Activated naive CD8-positive, alpha-beta T cell (primary cell): Measurements from ENCODE around the gene CFAP45.

Experiments
- H3K27ac Mint-ChIP-seq: one replicate; pipeline ENCODE4 v1.8.0; 2021; ENCODE audit warnings: mixed read lengths
- H3K27me3 Mint-ChIP-seq: one replicate; pipeline ENCODE4 v1.8.0; 2021; ENCODE audit warnings: mixed read lengths
- H3K36me3 Mint-ChIP-seq: one replicate; pipeline ENCODE4 v1.8.0; 2021; ENCODE audit warnings: mixed read lengths
- H3K4me1 Mint-ChIP-seq: one replicate; pipeline ENCODE4 v1.8.0; 2021; ENCODE audit warnings: low read depth, mixed read lengths
- H3K4me3 Mint-ChIP-seq: one replicate; pipeline ENCODE4 v1.8.0; 2021; ENCODE audit warnings: mild to moderate bottlenecking, mixed read lengths
- H3K9me3 Mint-ChIP-seq: one replicate; pipeline ENCODE4 v1.8.0; 2021; ENCODE audit warnings: low read depth, mixed read lengths

CFAP45 gene

DNA sequence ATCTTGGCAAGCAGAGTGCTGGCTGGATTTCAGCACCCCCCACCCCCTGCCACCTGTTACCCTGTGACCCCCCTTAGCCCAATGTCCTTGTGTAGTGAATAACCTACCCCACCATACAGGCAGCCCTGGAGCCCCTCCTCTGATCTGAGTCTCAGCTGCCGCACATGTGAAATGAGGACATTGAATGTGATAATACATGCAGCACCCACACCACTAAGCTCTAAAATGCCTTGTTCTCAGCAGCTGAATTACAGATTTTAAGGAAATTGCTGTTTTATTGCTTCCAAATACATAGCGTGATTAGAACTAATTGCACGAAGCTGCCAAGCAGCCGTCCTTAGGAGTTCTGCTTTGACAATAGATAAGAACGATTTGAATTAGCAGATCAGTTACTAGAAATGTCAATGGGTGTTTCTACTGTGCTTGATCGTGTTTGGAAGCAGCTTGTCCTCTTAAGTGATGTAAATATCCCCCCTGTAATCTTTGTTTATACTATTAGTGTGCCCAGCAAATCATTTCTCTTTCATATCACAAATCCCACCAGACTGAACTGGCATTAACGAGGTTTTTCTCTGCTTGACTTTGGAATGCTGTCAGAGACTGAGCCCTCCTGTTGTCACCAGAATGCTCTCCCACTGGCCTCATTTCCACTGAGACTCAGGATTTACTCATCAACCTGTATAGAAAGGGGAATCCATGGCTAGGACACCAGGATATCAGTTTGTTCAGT lies 68.4 kb downstream of the CFAP45 start:
- Mint-ChIP-seq H3K4me3 (no peak overlapping the region), H3K27me3 (no peaks in the 10 kb centered on the region), H3K27ac (no peak overlapping the region), H3K4me1 (peaks cover 30% of the 10 kb centered on the region), H3K36me3 (peaks cover 13% of the 10 kb centered on the region), H3K9me3 (no peaks in the 10 kb centered on the region)

DNA sequence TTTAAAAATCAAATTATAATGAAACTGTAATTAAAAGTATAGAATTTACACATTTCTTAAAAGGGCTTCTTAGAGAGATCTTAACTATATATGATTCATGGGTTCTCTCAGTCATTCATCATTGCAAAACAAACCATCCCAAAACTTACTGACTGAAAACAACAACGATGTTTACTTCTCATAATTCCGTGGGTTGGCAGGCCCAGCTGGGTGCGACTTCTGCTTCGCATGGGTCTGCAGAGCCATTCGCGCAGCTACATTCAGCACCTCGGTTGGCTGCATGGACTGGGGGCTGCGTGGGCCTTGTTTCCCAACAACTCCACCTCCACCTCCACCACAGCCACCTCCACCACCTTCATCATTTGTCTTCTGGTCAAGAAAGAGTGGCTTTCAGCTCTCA lies 69.2 kb downstream of the CFAP45 start:
- Mint-ChIP-seq H3K4me1 (peaks cover 39% of the 10 kb centered on the region), H3K4me3 (no peak overlapping the region), H3K27me3 (no peaks in the 10 kb centered on the region), H3K36me3 (peaks cover 9% of the 10 kb centered on the region), H3K9me3 (no peaks in the 10 kb centered on the region), H3K27ac (no peak overlapping the region)

DNA sequence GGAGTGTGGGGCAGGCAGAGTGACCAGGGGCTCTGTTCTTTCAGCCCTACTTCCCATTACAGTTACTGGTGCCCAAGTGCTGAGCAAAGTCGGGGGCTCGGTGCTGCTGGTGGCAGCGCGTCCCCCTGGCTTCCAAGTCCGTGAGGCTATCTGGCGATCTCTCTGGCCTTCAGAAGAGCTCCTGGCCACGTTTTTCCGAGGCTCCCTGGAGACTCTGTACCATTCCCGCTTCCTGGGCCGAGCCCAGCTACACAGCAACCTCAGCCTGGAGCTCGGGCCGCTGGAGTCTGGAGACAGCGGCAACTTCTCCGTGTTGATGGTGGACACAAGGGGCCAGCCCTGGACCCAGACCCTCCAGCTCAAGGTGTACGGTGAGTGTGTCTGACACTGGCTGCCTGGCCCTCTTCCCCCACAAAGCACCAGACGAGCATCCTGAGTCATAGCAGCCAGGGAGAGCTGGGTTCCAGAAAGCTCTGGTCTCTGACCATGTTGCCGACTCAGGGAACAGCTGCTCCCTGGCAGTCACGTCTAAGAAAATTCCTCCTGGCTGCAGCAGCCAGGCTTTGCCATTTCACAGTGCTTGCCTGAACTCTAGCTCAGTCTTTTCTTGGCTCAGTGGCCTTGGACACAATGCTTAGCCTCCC lies 70.0 kb downstream of the CFAP45 start:
- no peaks in the 10 kb centered on the region for H3K27me3 Mint-ChIP-seq
- H3K4me3 Mint-ChIP-seq = no peak overlapping the region
- H3K4me1 Mint-ChIP-seq = peaks cover 47% of the 10 kb centered on the region
- H3K27ac Mint-ChIP-seq = no peak overlapping the region
- H3K36me3 Mint-ChIP-seq = peaks cover 7% of the 10 kb centered on the region
- H3K9me3 Mint-ChIP-seq = no peaks in the 10 kb centered on the region

DNA sequence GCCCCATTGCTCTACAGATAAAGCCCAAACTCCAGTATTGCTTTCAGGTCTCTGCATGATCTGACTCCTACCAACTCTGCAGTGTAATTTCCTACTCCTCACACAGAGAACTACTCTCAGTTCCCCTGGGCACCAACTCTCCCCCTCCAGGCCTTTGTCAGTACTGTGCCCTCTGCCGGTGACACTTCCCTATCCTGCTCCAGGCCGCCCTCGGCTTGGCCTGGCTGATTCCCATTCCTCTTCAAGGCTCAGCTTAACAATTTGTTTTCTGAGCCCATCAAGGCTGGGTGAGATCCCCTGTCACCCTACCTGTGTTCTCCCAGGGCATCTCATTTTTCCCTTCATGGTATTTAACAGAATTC lies 70.7 kb downstream of the CFAP45 start:
- peaks cover 7% of the 10 kb centered on the region for H3K36me3 Mint-ChIP-seq
- peaks cover 53% of the 10 kb centered on the region for H3K4me1 Mint-ChIP-seq
- peak overlapping the region; percentile 18 for H3K4me3 Mint-ChIP-seq
- H3K27ac Mint-ChIP-seq = no peak overlapping the region
- H3K27me3 Mint-ChIP-seq = no peaks in the 10 kb centered on the region
- no peaks in the 10 kb centered on the region for H3K9me3 Mint-ChIP-seq

DNA sequence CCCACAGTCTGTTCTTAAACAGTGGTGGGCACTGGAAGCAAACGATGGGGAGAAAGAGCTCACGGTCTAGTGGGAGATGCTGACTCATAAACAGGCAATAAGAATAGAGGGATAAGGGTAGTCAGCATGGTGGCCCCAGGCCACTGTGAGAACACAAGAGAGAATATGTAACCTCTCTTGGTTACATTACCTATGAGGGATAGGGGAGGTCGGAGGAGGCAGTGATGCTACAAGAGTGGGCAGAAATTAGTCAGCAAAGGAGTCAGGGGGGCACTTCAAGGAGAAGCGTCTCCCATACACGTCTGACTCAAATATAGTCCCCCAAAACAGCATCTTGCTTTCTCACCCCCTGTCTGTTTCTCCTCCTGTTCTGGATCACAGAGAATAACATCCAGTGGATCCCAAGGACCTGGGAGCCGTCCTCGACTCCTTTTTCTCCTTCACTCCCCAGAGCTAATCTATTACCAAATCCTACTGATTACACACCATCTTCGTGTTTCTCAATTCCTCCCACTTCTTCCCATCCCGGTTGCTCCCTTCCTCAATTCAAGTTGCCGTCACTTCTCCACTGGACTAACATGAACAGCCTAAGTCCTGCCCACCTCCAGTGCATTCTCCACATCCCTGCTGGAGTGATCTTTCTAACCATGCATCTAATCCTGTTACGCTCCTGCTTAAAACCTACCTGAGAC lies 71.2 kb downstream of the CFAP45 start:
- Mint-ChIP-seq H3K27ac (peak overlapping the region; percentile 38), H3K27me3 (no peaks in the 10 kb centered on the region), H3K4me3 (peak overlapping the region; percentile 18), H3K4me1 (peaks cover 55% of the 10 kb centered on the region), H3K36me3 (peaks cover 5% of the 10 kb centered on the region), H3K9me3 (no peaks in the 10 kb centered on the region)

DNA sequence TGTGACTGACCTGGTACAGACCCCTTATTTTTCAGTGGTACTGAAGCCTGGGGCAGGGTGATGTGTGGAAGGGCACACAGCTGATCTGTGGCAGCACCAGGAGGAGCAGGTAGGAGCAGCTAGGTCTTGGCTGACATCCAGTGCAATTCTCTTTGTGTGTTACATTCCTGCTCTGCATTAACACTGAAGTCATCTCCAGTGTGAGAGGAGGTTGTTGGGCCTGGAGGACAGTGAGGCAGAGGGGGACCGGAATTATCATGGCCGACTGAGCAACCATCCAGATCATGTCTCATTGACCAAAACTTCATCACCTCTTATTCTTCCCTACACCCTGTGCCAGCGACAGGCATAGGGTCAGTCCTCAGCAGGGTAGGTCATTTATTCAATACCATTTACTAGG lies 71.8 kb downstream of the CFAP45 start:
- Mint-ChIP-seq H3K27ac (peak overlapping the region; percentile 38), H3K36me3 (peaks cover 3% of the 10 kb centered on the region), H3K4me1 (peaks cover 55% of the 10 kb centered on the region), H3K27me3 (no peaks in the 10 kb centered on the region), H3K9me3 (no peaks in the 10 kb centered on the region), H3K4me3 (peak overlapping the region; percentile 7)

DNA sequence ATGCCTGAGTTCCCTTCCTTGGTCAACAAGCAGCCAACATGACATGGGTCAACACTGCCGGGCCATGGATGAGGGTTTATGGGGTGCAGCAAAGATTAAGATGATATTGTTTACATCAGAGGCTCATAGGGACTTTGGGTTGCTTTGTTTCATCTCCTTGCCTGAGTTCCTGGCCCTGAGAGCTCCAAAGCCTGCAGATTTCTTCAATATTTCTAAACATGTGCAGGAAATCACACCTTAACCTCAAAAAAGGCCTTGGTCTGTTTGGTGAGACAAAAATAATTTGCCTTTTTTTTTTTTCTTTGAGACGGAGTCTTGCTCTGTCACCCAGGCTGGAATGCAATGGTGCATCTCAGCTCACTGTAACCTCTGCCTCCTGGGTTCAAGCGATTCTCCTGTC lies 72.4 kb downstream of the CFAP45 start:
- Mint-ChIP-seq H3K4me3 (peak overlapping the region; percentile 30), H3K9me3 (no peaks in the 10 kb centered on the region), H3K4me1 (peaks cover 55% of the 10 kb centered on the region), H3K27ac (peak overlapping the region; percentile 83), H3K27me3 (no peaks in the 10 kb centered on the region), H3K36me3 (peaks cover 3% of the 10 kb centered on the region)

DNA sequence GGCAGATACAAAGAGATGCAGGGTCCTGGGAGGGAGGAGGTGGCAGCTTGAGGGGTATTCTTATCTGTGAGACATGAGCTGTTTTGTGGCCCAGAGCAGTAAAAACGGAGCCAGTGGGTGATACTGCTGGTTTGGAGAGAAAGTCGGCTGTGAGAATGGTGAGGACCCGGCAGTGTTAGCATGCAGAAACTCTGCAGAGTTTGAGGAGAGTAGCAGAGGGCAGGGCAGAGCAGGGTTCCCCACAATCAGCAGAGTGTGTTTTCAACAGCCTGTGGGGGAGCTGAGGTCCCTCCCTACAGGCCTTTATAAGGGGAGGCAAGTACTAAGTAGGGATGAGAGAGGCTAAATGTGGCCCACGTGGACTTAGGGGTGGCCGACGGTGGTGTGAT lies 72.9 kb downstream of the CFAP45 start:
- Mint-ChIP-seq H3K4me3 (peak overlapping the region; percentile 64), H3K27me3 (no peaks in the 10 kb centered on the region), H3K27ac (peak overlapping the region; percentile 83)

DNA sequence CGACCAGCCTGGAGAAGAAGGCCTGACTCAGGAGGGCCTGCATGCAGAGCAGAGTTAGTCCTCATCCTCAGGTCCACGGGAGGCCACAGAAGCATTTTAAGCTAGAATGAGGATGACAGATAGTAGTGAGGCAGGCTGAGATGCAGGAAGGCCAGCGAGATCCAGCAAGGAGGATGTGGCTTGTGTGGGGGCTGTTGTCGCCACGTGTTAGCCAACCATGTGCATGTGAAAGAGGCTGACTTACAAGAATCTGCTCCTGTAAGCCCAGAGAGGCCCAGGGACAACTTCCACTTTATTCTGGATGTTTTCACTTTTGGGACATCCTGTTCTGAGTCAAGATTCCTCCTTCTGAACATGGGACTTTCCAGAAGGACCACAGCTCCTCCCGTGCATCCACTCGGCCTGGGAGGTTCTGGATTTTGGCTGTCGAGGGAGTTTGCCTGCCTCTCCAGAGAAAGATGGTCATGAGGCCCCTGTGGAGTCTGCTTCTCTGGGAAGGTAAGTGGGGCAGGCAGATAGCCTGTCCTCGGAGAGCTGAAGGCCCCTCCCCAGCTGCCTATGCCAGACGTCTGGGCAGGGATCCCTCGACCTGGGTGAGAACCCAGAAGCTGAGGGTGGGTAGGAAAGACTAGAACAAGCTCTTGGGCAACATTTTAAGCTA lies 73.4 kb downstream of the CFAP45 start, which contains the start of gene SLAMF8:
SLAMF8 (plus strand) TSS at position 433 of the 661 bp plus-strand sequence; CDS start at position 459, 26 bp downstream.
- H3K27ac Mint-ChIP-seq = peak within 1 kb of the TSS; percentile 83
- no peaks in the 10 kb centered on the region for H3K36me3 Mint-ChIP-seq
- H3K9me3 Mint-ChIP-seq = no peaks in the 10 kb centered on the region
- H3K4me3 Mint-ChIP-seq = peak within 1 kb of the TSS; percentile 64
- no peaks in the 10 kb centered on the region for H3K27me3 Mint-ChIP-seq
- H3K4me1 Mint-ChIP-seq = peaks cover 55% of the 10 kb centered on the region

More for the DNA sequence above, 72.9 kb downstream of the CFAP45 start:
- no peaks in the 10 kb centered on the region for H3K36me3 Mint-ChIP-seq
- peaks cover 55% of the 10 kb centered on the region for H3K4me1 Mint-ChIP-seq
- no peaks in the 10 kb centered on the region for H3K9me3 Mint-ChIP-seq

DNA sequence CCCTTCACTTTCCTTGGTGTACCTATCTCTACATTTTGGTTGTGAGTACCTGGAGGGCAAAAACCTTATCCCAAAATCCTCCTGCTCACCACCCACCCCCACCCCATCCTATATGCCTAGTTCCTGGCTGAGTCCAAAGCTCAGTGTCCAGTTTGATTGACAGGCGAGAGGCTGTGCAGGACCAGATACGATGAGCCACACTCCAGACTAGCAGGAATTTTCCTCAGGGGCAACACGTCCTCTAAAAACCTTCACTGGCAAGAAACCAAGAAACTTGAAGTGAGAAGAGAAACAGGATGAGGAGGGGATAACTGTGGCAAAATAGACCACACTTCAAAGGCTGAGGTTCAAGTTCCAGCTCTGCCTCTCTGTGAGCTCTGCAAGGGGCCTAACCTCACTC lies 74.4 kb downstream of the CFAP45 start:
- no peaks in the 10 kb centered on the region for H3K36me3 Mint-ChIP-seq
- peak overlapping the region; percentile 83 for H3K27ac Mint-ChIP-seq
- H3K4me1 Mint-ChIP-seq = peaks cover 55% of the 10 kb centered on the region
- no peaks in the 10 kb centered on the region for H3K9me3 Mint-ChIP-seq
- peak overlapping the region; percentile 64 for H3K4me3 Mint-ChIP-seq
- no peaks in the 10 kb centered on the region for H3K27me3 Mint-ChIP-seq

DNA sequence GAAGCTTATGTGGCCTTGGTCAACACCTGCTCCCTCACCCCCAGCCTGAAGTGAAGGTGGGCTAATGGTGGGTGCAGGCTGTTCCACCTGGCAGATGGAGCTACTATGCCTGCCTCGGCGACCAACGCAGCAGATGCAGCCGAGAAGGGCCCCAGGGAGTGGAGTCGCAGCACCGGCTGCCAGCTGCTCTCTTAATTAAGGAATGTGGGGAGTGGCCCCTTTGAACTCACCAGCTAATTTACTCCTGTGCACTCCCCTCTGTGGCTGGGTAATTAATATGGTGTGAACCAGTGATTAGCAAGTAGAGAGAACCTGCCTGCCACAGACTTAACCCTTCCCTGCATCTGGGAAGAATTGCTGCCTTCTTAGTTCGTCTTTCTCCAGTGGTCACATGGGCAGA lies 76.6 kb downstream of the CFAP45 start:
- Mint-ChIP-seq H3K27me3 (no peaks in the 10 kb centered on the region), H3K4me1 (peaks cover 49% of the 10 kb centered on the region), H3K36me3 (no peaks in the 10 kb centered on the region), H3K27ac (no peak overlapping the region), H3K9me3 (no peaks in the 10 kb centered on the region), H3K4me3 (no peak overlapping the region)
